22Rv1 (cell line): ENCODE results near the gene TMTC2.

ENCODE experiments used
- H3K27ac ChIP-seq: fragments of 450-650 bp; 2 replicates; pipeline ENCODE4 v1.5.1; 2017
- ZFX ChIP-seq: fragments of 450-650 bp; IDR thresholded peaks from 2 replicates; pipeline ENCODE4 v1.6.1; 2017; ENCODE audit warnings: antibody characterized with exemption, borderline replicate concordance
- TF ChIP-seq, protein P1 (sequence below): fragments of 450-650 bp; IDR thresholded peaks from 2 replicates; pipeline ENCODE4 v1.5.1; 2017; ENCODE audit warnings: mild to moderate bottlenecking

Gene TMTC2

DNA sequence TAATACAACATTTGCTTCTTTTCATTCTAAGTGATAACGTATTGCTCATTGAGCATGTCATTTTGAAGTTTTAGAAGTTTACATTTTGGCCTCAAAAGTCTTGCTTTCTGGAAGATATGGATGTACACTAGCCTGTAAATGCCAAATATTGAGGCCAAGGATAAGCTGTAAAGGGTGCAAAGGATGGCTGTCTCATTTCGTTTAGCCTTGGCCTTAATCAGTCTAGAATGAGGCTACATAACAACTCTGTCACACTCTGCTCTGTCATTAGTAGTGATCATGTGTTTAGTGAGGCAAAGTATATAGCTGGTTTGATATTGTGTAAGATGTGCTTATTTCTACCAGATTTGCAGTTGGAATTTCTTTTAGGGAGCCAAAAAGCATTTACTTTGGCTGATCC is 344.5 kb downstream of the TMTC2 start:
- H3K27ac ChIP-seq = no peak overlapping the region
- TF ChIP-seq ZFX = no peak
- TF ChIP-seq, protein P1, sequence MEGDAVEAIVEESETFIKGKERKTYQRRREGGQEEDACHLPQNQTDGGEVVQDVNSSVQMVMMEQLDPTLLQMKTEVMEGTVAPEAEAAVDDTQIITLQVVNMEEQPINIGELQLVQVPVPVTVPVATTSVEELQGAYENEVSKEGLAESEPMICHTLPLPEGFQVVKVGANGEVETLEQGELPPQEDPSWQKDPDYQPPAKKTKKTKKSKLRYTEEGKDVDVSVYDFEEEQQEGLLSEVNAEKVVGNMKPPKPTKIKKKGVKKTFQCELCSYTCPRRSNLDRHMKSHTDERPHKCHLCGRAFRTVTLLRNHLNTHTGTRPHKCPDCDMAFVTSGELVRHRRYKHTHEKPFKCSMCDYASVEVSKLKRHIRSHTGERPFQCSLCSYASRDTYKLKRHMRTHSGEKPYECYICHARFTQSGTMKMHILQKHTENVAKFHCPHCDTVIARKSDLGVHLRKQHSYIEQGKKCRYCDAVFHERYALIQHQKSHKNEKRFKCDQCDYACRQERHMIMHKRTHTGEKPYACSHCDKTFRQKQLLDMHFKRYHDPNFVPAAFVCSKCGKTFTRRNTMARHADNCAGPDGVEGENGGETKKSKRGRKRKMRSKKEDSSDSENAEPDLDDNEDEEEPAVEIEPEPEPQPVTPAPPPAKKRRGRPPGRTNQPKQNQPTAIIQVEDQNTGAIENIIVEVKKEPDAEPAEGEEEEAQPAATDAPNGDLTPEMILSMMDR = no peak

DNA sequence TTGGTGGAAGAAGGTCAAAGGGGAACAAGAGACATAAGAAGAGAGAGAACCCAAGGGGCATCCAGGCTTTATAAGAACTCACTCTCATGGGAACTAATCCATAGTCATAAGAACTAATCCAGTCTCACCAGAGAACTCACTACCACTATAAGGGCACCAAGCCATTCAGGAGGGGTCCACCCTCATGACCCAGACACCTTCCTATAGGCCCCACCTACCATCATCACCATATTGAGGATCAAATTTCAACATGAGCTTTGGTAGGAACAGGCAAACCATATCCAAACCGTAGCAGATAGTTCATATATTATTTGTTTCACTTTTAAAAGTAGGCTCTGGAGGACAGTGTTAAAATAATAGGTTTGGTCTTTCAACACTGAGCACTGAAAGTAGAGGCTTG is 350.1 kb downstream of the TMTC2 start:
- no peak overlapping the region for H3K27ac ChIP-seq
- no peak for TF ChIP-seq ZFX
- TF ChIP-seq, protein P1 = no peak

DNA sequence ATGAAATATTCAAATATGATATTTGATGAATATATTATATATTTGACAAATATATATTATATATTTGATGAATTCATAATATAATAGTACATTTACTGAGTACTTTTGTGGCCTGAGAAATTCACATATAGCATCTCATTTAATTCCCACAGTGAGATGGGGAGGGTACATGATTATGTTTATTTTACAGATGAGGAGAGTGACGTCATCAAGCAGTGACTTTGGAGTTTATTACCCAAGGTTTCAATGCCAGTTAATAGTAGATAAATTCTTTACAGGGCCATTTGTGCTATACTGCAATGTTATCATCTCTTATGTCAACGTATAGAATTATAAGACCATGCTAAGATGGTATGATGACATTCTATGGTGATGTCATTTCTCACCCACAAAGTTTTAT is 352.7 kb downstream of the TMTC2 start:
- H3K27ac ChIP-seq = no peak overlapping the region
- no peak for TF ChIP-seq ZFX
- TF ChIP-seq, protein P1 = no peak

DNA sequence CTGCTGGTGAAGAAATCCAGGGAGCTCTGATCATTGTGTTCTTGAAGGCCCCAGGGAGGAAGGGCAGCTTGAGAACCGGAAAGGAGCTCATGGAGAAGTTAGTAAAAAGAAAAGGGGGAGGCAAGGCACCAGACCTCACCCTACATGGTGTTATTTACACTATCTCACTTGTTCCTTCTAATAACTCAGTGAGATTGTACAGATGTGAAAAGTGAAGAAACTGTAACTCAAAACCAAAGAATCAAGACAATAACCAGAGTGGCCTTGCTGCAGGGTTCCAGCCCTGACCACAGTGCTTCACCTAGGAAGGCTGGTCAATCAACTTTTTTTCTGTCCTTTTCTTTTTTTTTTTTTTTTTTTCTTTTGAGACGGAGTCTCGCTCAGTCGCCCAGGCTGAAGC is 353.6 kb downstream of the TMTC2 start:
- TF ChIP-seq, protein P1 = no peak
- TF ChIP-seq ZFX = no peak
- no peak overlapping the region for H3K27ac ChIP-seq

DNA sequence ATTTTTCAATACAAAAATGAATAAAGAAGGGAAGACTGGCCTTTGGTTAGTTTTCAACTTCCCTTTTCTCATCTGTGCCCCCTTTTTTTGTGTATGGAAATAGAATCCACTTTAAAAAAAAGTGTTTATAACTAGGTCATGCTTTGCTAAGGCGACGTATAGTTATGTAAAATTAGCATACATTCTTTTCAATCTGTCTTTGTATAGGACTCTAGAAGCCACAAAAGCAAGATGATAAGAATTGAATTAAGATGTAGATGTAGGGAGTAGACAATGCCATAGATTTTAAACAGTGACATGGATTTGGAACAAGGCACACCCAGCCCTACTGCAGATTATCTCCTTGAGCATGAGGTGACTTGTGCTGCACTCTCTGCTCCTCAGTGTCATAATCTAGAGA is 354.3 kb downstream of the TMTC2 start:
- no peak for TF ChIP-seq ZFX
- TF ChIP-seq, protein P1 = no peak
- H3K27ac ChIP-seq = no peak overlapping the region

DNA sequence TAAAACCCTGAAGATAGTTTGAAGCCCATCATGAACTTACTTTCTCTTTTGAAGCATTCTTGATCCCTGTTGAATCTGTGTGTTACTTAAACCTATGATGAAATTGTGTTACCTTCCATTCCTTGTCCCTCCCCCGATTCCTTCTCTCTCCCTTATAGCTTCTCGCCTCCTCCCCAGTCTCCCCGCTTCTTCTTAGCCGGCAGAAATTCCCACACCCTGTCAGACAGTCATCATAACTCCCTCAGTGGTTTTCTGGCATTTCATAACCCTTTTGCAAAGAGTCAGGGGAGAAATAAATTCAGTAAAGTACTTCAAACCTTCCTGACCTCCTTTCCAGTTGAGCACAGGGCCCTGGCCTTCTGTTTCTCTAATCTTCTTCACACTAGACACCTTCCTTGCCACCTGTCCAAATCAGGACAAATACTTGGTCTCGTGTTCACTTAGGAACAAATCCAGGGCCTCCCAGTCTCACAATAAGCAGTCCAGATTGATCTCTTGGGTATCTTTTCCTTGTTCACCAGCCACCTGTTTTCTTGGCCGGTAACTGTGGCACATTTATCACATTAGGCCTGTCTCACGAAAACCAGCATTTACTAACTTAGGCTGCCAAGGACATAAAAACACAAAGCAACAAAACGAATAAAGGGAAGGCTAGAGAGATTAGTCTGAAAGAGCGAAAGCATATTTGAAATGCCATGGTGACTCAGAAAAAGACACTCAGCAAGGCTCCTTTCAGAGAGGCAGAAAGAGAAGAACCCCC is 355.9 kb downstream of the TMTC2 start:
- TF ChIP-seq ZFX = no peak
- TF ChIP-seq, protein P1 = no peak
- no peak overlapping the region for H3K27ac ChIP-seq

DNA sequence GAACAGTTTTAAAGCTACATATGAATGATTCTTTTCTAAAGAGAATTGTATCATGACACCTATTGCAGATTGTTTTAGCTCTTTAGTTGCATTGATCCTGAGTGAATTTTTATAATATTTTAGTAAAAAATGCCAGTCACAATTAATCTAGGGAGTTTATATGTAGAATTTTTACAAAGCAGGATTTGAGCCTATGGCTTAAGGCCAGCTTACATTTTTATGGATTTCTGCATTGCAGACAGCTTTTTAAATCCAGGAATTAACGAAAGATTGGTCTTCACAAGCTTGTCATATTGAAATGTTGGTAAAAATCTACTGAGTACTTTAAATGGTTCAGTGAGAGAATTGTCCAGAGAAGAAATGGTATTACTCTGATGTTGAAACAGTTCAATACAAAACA is 358.0 kb downstream of the TMTC2 start:
- TF ChIP-seq, protein P1 = no peak
- TF ChIP-seq ZFX = no peak
- no peak overlapping the region for H3K27ac ChIP-seq
